Nephron (organoid): ENCODE measurements around the gene TC2N.
"Not testable (repeated sequence)": the region's sequence is repeated elsewhere in the genome, so short reads cannot be mapped to it uniquely, and the experiment has no call there.

ENCODE experiments used
- H3K27ac Mint-ChIP-seq, 3 experiments: 2 replicates each; pipeline ENCODE4 v1.8.0; 2020; ENCODE audit warnings: mixed read lengths in 3 of 3, mild to moderate bottlenecking in 2 of 3, moderate library complexity in 1 of 3
- H3K27me3 Mint-ChIP-seq: 2 replicates; pipeline ENCODE4 v1.8.0; 2021; ENCODE audit warnings: low read depth, mild to moderate bottlenecking, moderate library complexity, mixed read lengths
- H3K36me3 Mint-ChIP-seq: 2 replicates; pipeline ENCODE4 v1.8.0; 2020; ENCODE audit warnings: low read depth, mixed read lengths
- H3K4me1 Mint-ChIP-seq: 2 replicates; pipeline ENCODE4 v1.8.0; 2020; ENCODE audit warnings: mixed read lengths
- H3K4me3 Mint-ChIP-seq, 3 experiments: 2 replicates each; pipeline ENCODE4 v1.8.0; 2020; ENCODE audit warnings: mild to moderate bottlenecking in 3 of 3, mixed read lengths in 3 of 3, moderate library complexity in 2 of 3
- H3K9me3 Mint-ChIP-seq: 2 replicates; pipeline ENCODE4 v1.8.0; 2020; ENCODE audit warnings: mixed read lengths
- TF ChIP-seq, protein P1 (sequence below), 3 experiments: fragments of 200-600 bp; sonication (generic); IDR thresholded peaks; one replicate each; pipeline ENCODE4 v1.5.0; 2021; ENCODE audit warnings: antibody characterized with exemption in 3 of 3; ENCODE audit not compliant: unreplicated experiment in 3 of 3

The TC2N gene

DNA sequence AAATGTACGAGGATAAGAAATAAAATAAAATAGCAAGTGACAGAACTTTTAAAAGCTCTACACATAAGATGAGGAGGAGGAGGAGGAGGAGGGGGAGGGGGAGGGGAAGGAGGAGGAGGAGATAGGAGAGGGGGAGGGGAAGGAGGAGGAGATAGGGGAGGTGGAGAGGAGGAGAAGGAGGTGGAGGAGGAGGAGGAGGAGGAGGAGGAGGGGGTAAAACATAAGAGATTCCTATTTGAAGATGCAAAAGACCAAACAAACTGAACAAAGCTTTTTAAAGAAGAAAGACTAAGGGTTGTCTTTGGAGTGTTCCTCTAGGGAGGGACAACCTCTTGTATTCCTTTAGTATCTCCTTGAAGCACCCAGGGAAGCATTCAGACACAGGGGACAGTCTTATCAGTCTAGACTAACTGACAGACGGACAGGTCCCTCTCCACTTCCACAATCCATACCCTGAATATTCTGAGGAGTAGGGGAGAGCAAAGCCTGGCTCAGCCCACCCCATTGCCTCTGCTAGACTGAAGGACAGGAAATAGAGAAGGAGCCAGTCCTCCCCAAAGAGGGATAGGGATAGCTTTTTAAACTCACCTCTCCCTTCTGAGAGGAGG, 12.9 kb downstream of the TC2N start:
- Mint-ChIP-seq H3K9me3 (no peaks in the 10 kb centered on the region), H3K27me3 (peaks cover 4% of the 10 kb centered on the region), H3K27ac (peak overlapping the region; percentile 50 to 53 (median 53)), H3K4me1 (peaks cover 44% of the 10 kb centered on the region), H3K36me3 (no peaks in the 10 kb centered on the region), H3K4me3 (peak overlapping the region in 1 of 3 experiments; percentile 13)
- TF ChIP-seq, protein P1, sequence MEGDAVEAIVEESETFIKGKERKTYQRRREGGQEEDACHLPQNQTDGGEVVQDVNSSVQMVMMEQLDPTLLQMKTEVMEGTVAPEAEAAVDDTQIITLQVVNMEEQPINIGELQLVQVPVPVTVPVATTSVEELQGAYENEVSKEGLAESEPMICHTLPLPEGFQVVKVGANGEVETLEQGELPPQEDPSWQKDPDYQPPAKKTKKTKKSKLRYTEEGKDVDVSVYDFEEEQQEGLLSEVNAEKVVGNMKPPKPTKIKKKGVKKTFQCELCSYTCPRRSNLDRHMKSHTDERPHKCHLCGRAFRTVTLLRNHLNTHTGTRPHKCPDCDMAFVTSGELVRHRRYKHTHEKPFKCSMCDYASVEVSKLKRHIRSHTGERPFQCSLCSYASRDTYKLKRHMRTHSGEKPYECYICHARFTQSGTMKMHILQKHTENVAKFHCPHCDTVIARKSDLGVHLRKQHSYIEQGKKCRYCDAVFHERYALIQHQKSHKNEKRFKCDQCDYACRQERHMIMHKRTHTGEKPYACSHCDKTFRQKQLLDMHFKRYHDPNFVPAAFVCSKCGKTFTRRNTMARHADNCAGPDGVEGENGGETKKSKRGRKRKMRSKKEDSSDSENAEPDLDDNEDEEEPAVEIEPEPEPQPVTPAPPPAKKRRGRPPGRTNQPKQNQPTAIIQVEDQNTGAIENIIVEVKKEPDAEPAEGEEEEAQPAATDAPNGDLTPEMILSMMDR (IDR thresholded peaks at IDR 0.05; ENCODE audit: unreplicated experiment in 3 of 3): no peak

DNA sequence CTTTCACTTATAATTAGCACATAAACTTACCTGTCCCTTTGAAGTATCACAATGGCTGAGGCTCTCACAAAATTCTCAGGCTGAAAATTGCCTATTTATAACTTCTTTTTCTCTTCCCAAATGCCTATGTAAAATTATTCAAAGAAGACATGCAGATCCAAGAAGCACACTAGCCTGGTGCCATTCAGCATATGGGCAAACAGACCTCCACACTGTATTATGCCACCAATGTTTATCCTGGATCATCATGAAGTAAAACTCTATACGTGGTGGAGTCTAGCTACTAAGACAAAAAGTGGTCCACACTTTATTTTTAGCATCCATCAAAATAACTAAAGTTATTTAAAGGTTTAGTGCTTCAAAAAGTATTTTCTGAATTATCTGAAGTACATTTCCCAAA, 15.8 kb downstream of the TC2N start:
- no peaks in the 10 kb centered on the region for H3K9me3 Mint-ChIP-seq
- H3K36me3 Mint-ChIP-seq: no peaks in the 10 kb centered on the region
- no peak overlapping the region for H3K27ac Mint-ChIP-seq
- peaks cover 4% of the 10 kb centered on the region for H3K27me3 Mint-ChIP-seq
- H3K4me3 Mint-ChIP-seq: no peak overlapping the region
- peaks cover 50% of the 10 kb centered on the region for H3K4me1 Mint-ChIP-seq
- TF ChIP-seq, protein P1 (IDR thresholded peaks at IDR 0.05; ENCODE audit: unreplicated experiment in 3 of 3): no peak

DNA sequence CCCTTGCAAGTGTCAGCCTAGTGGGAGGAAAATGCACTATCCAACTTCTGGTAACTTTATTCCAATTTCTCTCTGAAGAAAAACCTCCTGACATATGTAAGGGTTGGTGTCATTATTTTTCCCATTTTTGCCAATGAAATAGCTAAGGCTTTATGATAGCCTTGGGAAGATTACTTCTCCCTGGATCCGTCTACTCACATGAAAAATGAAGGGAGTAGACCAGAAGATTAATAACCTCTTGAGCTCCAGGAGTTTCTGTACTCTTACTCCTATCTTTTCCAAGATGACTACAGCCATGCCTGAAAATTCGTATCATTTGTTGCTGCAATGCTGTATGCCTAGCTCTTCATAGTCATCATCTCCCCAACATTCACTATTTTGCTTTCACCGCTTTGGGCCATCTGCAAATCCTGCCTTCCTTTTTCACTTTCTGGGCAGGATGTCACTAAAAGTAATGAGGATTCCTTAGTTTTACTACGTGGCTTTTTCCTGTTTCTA, 18.8 kb downstream of the TC2N start:
- Mint-ChIP-seq H3K4me3 (no peak overlapping the region), H3K27ac (peak overlapping the region in 2 of 3 experiments; percentile 31 to 52)
- TF ChIP-seq, protein P1 (IDR thresholded peaks at IDR 0.05; ENCODE audit: unreplicated experiment in 3 of 3): no peak

DNA sequence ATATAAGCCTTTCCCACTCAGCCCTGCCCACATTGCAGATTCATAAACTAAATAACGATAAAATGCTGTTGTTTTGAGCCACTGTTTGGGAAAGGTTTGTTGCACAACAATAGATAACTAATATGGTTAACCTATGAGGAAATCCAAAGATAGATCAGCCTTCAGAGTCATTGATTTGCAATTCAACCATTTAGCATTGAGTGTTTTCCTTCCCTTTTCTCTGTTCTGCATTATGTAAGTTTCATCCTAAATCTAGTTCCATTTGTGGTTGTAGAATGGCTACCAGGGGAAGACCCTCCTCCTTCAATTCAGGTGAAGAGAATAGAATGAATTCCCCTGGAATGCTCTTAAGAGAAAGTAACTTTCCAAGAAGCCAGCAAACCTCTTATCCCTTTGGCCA, 19.6 kb downstream of the TC2N start:
- H3K9me3 Mint-ChIP-seq: no peaks in the 10 kb centered on the region
- no peak overlapping the region for H3K27ac Mint-ChIP-seq
- H3K4me1 Mint-ChIP-seq: peaks cover 20% of the 10 kb centered on the region
- H3K36me3 Mint-ChIP-seq: no peaks in the 10 kb centered on the region
- TF ChIP-seq, protein P1 (IDR thresholded peaks at IDR 0.05; ENCODE audit: unreplicated experiment in 3 of 3): no peak
- peaks cover 7% of the 10 kb centered on the region for H3K27me3 Mint-ChIP-seq
- H3K4me3 Mint-ChIP-seq: no peak overlapping the region

More for the DNA sequence above, 18.8 kb downstream of the TC2N start:
- Mint-ChIP-seq H3K36me3 (no peaks in the 10 kb centered on the region), H3K9me3 (no peaks in the 10 kb centered on the region), H3K4me1 (peaks cover 28% of the 10 kb centered on the region), H3K27me3 (peaks cover 7% of the 10 kb centered on the region)

DNA sequence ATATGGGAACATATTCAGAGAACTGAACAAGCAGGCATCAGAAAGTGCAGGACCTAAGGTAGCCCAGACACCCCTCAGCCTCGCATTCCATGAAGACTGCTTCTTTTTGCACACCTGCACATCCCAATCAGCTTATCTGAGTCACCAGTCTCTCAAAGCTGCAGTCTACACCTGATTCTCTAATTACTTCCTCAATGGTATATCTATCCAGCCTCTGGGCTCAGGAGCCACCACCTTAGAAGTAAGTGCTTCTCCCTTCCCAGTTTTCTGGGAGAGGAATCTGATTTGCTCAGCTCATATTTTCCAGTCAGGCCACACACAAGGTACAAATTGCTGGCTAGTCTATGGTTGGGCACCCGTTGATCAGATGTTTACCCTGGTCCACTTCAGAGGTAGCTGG, 21.7 kb downstream of the TC2N start:
- H3K27me3 Mint-ChIP-seq: peaks cover 15% of the 10 kb centered on the region

DNA sequence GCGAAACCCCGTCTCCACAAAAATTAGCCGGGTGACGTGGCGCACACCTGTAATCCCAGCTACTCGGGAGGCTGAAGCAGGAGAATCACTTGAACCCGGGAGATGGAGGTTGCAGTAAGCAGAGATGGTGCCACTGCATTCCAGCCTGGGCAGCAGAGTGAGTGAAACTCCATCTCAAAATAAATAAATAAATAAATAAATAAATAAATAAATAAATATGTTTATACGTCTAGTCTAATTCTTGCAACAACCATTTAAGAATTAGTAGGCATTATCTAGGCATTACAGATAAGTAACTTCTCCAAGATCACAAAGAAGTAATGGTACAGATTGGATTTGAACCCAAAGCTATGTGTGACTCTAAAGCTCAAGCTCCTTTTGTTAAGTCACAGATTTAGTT, 22.3 kb downstream of the TC2N start:
- not testable (repeated sequence) for H3K4me3 Mint-ChIP-seq, H3K36me3 Mint-ChIP-seq, H3K9me3 Mint-ChIP-seq, H3K27ac Mint-ChIP-seq
- Mint-ChIP-seq H3K27me3 (peaks cover 21% of the 10 kb centered on the region), H3K4me1 (peaks cover 15% of the 10 kb centered on the region)

More for the DNA sequence above, 21.7 kb downstream of the TC2N start:
- TF ChIP-seq, protein P1 (IDR thresholded peaks at IDR 0.05; ENCODE audit: unreplicated experiment in 3 of 3): no peak
- Mint-ChIP-seq H3K4me1 (peaks cover 15% of the 10 kb centered on the region), H3K36me3 (no peaks in the 10 kb centered on the region), H3K27ac (no peak overlapping the region), H3K4me3 (no peak overlapping the region), H3K9me3 (no peaks in the 10 kb centered on the region)
